MCF 10A (cell line): Measurements from ENCODE around the gene BRDT. TPM values are rescaled to one million over a fixed set of nuclear protein-coding genes. Genes with fewer than 3 reads are reported as not detected.

Source experiments
- BruUV-seq: library from RNA; stranded (reverse); fragments of 400-500 nt; replicated peaks from 2 replicates; lab custom pipeline; 2021; lab: Mats Ljungman, UMichigan
- CTCF ChIA-PET: fragments of 300-600 bp; sonication (Branson Sonifier 250); formaldehyde crosslinking; extraction: SDS; loops from one replicate; lab custom pipeline; 2021; ENCODE audit warnings: antibody characterized with exemption, inconsistent platforms; lab: Yijun Ruan, JAX
- POLR2A ChIA-PET: fragments of 300-600, 350-650 bp; sonication (Branson Sonifier 250); formaldehyde crosslinking; extraction: SDS; loops from one replicate; lab custom pipeline; 2020; ENCODE audit warnings: antibody characterized with exemption, inconsistent platforms; lab: Yijun Ruan, JAX
- DNase-seq: peaks from one replicate; pipeline ENCODE4 v3.0.0-alpha.2; 2018; ENCODE audit not compliant: unreplicated experiment
- H3K27ac Mint-ChIP-seq: one replicate; pipeline ENCODE4 v1.8.0; 2022; ENCODE audit warnings: mild to moderate bottlenecking, low read depth, mixed read lengths; ENCODE audit not compliant: unreplicated experiment
- H3K27me3 Mint-ChIP-seq: one replicate; pipeline ENCODE4 v1.8.0; 2022; ENCODE audit warnings: mixed read lengths; ENCODE audit not compliant: insufficient read depth, unreplicated experiment
- H3K36me3 Mint-ChIP-seq: one replicate; pipeline ENCODE4 v1.8.0; 2022; ENCODE audit warnings: mild to moderate bottlenecking, moderate library complexity, mixed read lengths; ENCODE audit not compliant: insufficient read depth, unreplicated experiment
- H3K4me1 Mint-ChIP-seq: one replicate; pipeline ENCODE4 v1.8.0; 2022; ENCODE audit warnings: mixed read lengths; ENCODE audit not compliant: insufficient read depth, unreplicated experiment
- H3K4me3 Mint-ChIP-seq: one replicate; pipeline ENCODE4 v1.8.0; 2022; ENCODE audit warnings: mild to moderate bottlenecking, moderate library complexity, mixed read lengths; ENCODE audit not compliant: unreplicated experiment
- H3K9me3 Mint-ChIP-seq: one replicate; pipeline ENCODE4 v1.8.0; 2022; ENCODE audit warnings: mixed read lengths; ENCODE audit not compliant: unreplicated experiment
- CTCF ChIP-seq: fragments of 200-600 bp; IDR thresholded peaks from one replicate; pipeline ENCODE4 v1.8.0; 2022; ENCODE audit warnings: antibody characterized with exemption, mild to moderate bottlenecking; ENCODE audit not compliant: unreplicated experiment
- intact Hi-C: fragments of 100-400 bp; cut with micrococcal nuclease; formaldehyde crosslinking; loops from 2 replicates; pipeline ENCODE4 v1.14.1; 2022
- total RNA-seq: library from RNA; stranded (reverse); gene quantifications from 2 replicates; pipeline ENCODE4 v1.2.3, GENCODE V29; 2022

The BRDT gene
- total RNA-seq, 1 experiment from 2014 or later: not detected

DNA sequence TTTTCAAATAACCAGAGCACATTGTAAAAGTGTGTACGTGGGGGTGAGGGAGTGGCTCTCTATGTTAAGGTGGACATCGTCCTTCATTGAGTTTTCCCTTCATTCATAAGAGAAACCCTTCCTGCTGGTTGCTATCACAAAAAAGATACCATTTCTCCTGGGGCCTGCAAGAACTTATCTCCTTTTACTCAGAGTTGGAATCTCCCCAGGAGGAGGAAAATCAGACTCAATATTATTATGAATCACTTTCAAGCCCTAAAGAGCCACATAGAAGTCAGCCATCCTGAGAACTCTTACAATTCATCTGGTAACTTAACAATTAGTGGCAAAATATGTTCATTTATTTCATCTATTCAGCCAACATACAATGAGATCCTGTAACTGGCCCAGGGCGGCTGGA is 36.2 kb upstream of the BRDT start:
- POLR2A ChIA-PET: interaction anchor here (0.9 kb wide), 1 partner anchor 26 kb away, joined by 4 read pairs; no protein-coding TSS in a partner anchor
- CTCF ChIA-PET: interaction anchor here (0.6 kb wide), 1 partner anchor 227 kb away, joined by 3 read pairs; no protein-coding TSS in a partner anchor
- no peak overlapping the region for H3K4me3 Mint-ChIP-seq
- TF ChIP-seq CTCF: no peak
- no peak for DNase-seq
- no peaks in the 10 kb centered on the region for H3K27me3 Mint-ChIP-seq
- H3K36me3 Mint-ChIP-seq: no peaks in the 10 kb centered on the region
- intact Hi-C loops: no loop called here
- peaks cover 6% of the 10 kb centered on the region for H3K4me1 Mint-ChIP-seq
- H3K27ac Mint-ChIP-seq: no peak overlapping the region
- no TSS peak for BruUV-seq
- H3K9me3 Mint-ChIP-seq: no peaks in the 10 kb centered on the region

DNA sequence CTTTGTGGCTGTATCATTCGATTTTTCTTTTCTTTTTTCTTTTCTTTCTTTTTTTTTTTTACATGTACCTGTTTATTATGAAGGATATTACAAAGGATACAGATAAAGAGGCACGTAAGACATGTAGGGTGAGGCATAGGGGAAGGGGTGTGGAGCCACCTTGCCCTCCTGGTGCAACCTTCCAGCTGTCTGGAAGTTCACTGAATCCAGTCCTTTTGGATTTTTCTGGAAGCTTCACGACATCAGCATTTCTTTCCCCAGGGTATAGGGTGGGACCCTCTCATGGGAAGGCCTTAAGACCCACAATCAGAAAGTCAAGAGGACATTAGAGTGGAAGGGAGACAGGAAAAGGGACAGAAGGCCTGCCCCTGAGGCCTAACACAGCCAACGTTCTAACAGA is 33.2 kb upstream of the BRDT start:
- Mint-ChIP-seq H3K9me3 (no peaks in the 10 kb centered on the region), H3K27ac (no peak overlapping the region), H3K27me3 (no peaks in the 10 kb centered on the region), H3K4me3 (no peak overlapping the region), H3K36me3 (no peaks in the 10 kb centered on the region), H3K4me1 (peaks cover 6% of the 10 kb centered on the region)
- BruUV-seq: no TSS peak
- CTCF ChIA-PET: interaction anchor here (0.6 to 1.6 kb wide), 4 partner anchors 11 to 403 kb away, joined by 3 to 5 read pairs (median 4); no protein-coding TSS in a partner anchor
- TF ChIP-seq CTCF: no peak
- no peak for DNase-seq
- POLR2A ChIA-PET: no interaction called here
- intact Hi-C loops: no loop called here

DNA sequence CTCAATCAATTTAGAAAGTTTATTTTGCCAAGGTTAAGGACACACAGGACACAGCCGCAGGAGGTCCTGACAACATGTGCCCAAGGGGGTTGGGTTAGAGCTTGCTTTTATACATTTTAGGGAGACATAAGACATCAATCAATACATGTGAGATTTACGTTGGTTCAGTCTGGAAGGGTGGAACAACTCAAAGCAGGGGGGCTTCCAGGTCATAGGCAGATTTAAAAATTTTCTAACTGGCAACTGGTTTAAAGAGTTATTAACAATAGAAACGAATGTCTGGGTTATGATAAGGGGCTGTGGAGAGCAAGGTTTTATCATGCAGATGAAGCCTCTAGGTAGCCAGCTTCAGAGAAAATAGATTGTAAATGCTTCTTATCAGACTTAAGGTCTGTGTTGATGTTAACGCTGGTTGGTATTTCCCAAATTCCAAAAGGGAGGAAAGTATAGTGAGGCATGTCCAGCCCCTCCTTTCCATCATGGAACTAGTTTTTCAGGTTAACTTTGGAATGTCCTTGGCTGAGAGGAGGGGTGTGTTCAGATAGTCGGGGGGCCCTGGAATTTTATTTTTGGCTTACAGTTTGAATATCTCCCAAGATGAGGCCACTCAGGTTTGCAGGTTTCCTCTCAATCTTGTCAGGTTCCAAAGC is 32.3 kb upstream of the BRDT start:
- ChIA-PET CTCF (interaction anchor here (0.7 to 1.6 kb wide), 4 partner anchors 10 to 632 kb away, joined by 3 to 5 read pairs (median 4); no protein-coding TSS in a partner anchor), POLR2A (interaction anchor here (0.6 to 0.7 kb wide), 3 partner anchors 53 to 356 kb away, joined by 3 to 4 read pairs (median 3); no protein-coding TSS in a partner anchor)
- Mint-ChIP-seq H3K4me3 (no peak overlapping the region), H3K9me3 (no peaks in the 10 kb centered on the region), H3K27ac (no peak overlapping the region), H3K27me3 (no peaks in the 10 kb centered on the region), H3K36me3 (no peaks in the 10 kb centered on the region), H3K4me1 (peaks cover 6% of the 10 kb centered on the region)
- BruUV-seq: no TSS peak
- no peak for TF ChIP-seq CTCF
- intact Hi-C loops: no loop called here
- no peak for DNase-seq

DNA sequence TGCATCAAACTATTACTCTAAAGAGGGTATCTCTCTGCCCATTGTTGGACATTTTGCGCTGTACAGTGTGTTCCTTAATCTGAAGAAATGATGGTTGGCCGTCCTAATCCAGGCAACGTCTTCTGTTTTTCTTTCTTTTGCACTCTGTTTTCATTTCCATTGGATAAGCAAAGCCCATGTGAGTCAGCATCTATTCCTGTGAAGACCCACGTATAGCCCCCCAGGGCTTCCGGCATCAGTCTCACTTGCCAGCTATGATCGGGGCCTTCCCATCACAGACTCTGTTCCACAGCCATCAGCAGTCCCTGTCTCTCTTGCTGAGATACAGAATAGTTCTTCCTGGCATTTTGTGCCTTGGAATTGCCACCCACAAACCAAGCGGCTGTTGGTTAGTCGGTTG is 29.2 kb upstream of the BRDT start:
- Mint-ChIP-seq H3K4me1 (peaks cover 11% of the 10 kb centered on the region), H3K27me3 (no peaks in the 10 kb centered on the region), H3K4me3 (no peak overlapping the region), H3K9me3 (peaks cover 7% of the 10 kb centered on the region), H3K27ac (no peak overlapping the region), H3K36me3 (no peaks in the 10 kb centered on the region)
- ChIA-PET CTCF (no interaction called here), POLR2A (no interaction called here)
- intact Hi-C loops: no loop called here
- BruUV-seq: no TSS peak
- TF ChIP-seq CTCF: no peak
- no peak for DNase-seq
